Heart left ventricle (tissue), 16 donors: ENCODE results near the gene MYO15A. TPM values are rescaled to one million over a fixed set of nuclear protein-coding genes. Genes with fewer than 3 reads are reported as not detected.
A peak's percentile ranks its signal among the peaks of the same experiment; 100 is the strongest.

Experiments
- ATAC-seq, 4 donors: fragments of 200-7000 bp; cut with Tn5 transposase; one replicate each; pipeline ENCODE4 v1.9.1; 2020 to 2022; ENCODE audit warnings: moderate library complexity in 4 of 4, mild to moderate bottlenecking in 3 of 4, moderate number of reproducible peaks in 1 of 4
- DNase-seq, 5 donors: peaks; one replicate each; pipeline ENCODE4 v3.0.0-alpha.2; 2020
- H3K27ac ChIP-seq, 12 donors: fragments of 200-600 bp; sonication (generic) in 4 of 12; one replicate each; pipeline versions ENCODE4 v1.5.0 to v1.8.0; 2016 to 2022; ENCODE audit warnings: mild to moderate bottlenecking in 2 of 12
- H3K27me3 ChIP-seq, 9 donors: fragments of 200-600 bp; sonication (generic) in 2 of 9; one replicate each; pipeline versions ENCODE4 v1.5.1 to v1.8.0; 2016 to 2022; ENCODE audit warnings: mild to moderate bottlenecking in 3 of 9
- H3K36me3 ChIP-seq, 9 donors: fragments of 200-600 bp; sonication (generic) in 2 of 9; one replicate each; pipeline versions ENCODE4 v1.5.0 to v1.8.0; 2018 to 2022; ENCODE audit warnings: mild to moderate bottlenecking in 2 of 9
- H3K4me1 ChIP-seq, 12 donors: fragments of 200-600 bp; sonication (generic) in 4 of 12; one replicate each; pipeline versions ENCODE4 v1.5.0 to v1.8.0; 2016 to 2022; ENCODE audit warnings: mild to moderate bottlenecking in 3 of 12
- H3K4me3 ChIP-seq, 12 donors: fragments of 200-600 bp; sonication (generic) in 4 of 12; one replicate each; pipeline versions ENCODE4 v1.5.0 to v1.8.0; 2017 to 2022; ENCODE audit warnings: mild to moderate bottlenecking in 9 of 12, moderate library complexity in 4 of 12
- H3K9me3 ChIP-seq, 12 donors: fragments of 200-600 bp; sonication (generic) in 4 of 12; one replicate each; pipeline versions ENCODE4 v1.5.0 to v1.8.0; 2016 to 2022; ENCODE audit warnings: mild to moderate bottlenecking in 1 of 12
- CTCF ChIP-seq, 12 donors: fragments of 200-600 bp; sonication (generic) in 4 of 12; IDR thresholded peaks; one replicate each; pipeline versions ENCODE4 v1.5.0 to v1.8.0; 2018 to 2022; ENCODE audit warnings: antibody characterized with exemption in 12 of 12, mild to moderate bottlenecking in 5 of 12
- POLR2A ChIP-seq, 2 donors: fragments of 450-650 bp; IDR thresholded peaks; one replicate each; pipeline ENCODE4 v1.6.1; 2017; ENCODE audit warnings: antibody characterized with exemption in 2 of 2, mild to moderate bottlenecking in 2 of 2, moderate library complexity in 2 of 2
- WGBS, 4 donors: extraction: QIAGEN DNeasy Blood & Tissue Kit in 2 of 4; methylation state at CpG; one replicate each; pipeline versions ENCODE4 v1.1.5 to v1.1.7; 2013 to 2018; 5-methylcytosine and 5-hydroxymethylcytosine counted together
- intact Hi-C, 10 donors: fragments of 100-400 bp; cut with DNase I; formaldehyde crosslinking; loops; one replicate each; pipeline versions ENCODE4 v1.11.1 to v1.14.2; 2022
- polyA plus RNA-seq, 2 donors: library from polyadenylated mRNA; stranded (reverse); fragments of 200-250 nt; gene quantifications; one replicate each; pipeline ENCODE4 v1.2.3, GENCODE V29; 2013
- total RNA-seq, 9 donors: library from RNA; depleted of rRNA in 2 of 9; stranded (reverse); fragments of >200 nt in 2 of 9; fragmentation: NEBNext Ultra II Directional in 3 of 9; extraction: Animal tissue kit (Norgen Biotek cat#: 25700) in 3 of 9; gene quantifications; one replicate each; pipeline versions ENCODE4 v1.1.0 to v1.2.4, GENCODE V29; 2016 to 2023
- donor health status: ischemic (EF 13 %, LVEDD 7.1; RV severe dilation, severe dysfunction).
- donor health status: healthy with polysubstance abuse.
- donor health status: DM: no; HTN: yes; CAD: no.
- donor health status: DM: no; HTN: no; CAD: no.
- donor health status: ischemic (EF 25% LVEDD 6.9; RV normal size, moderate dysfunction).
- donor health status: ischemic (EF 25% LVEDD 5.7; RV mildly dilated, moderate dysfunction).
- donor health status: healthy.
- donor health status: DM: yes; HTN: yes; CAD: no.
- donor health status: ischemic (EF 35%, LVEDD 5.7; RV mildly dilated, moderate dysfunction).
- donor health status: nonischemic (EF 11% LVEDD 7.7; RV severe dilation, severe dysfunction).
- donor health status: DM: yes; HTN: yes; CAD: no.
- donor health status: PGD.
- donor health status: ischemic (EF 29% LVEDD 5.4; RV normal size, mild dysfunction).
- donor health status: nonischemic (EF 23%, LVEDD 6.1; RV moderate dilation, normal function).

Gene MYO15A
- total and polyA plus RNA-seq, 11 donors: 0.12 to 0.53 (median 0.35) TPM; not detected in 2

GRCh38 chr17:18185391-18185790 lies 76.8 kb downstream of the MYO15A start:
- Histone ChIP-seq H3K4me1 (peaks cover 16 to 85% (median 66%) of the 10 kb centered on the region in 12 donors), H3K4me3 (peak overlapping the region; percentile 56 to 99 (median 92)), H3K27me3 (no peaks in the 10 kb centered on the region), H3K36me3 (peaks cover 0 to 34% (median 6%) of the 10 kb centered on the region in 9 donors), H3K27ac (peak overlapping the region in 11 of 12 donors; percentile 37 to 100 (median 99)), H3K9me3 (no peaks in the 10 kb centered on the region)
- intact Hi-C loops: loop anchor here in 2 of 10 donors (5.0 kb wide), 2 partner anchors 43 to 72 kb away; partner anchors contain the start of gene FLII (in 1 of the 2)
- DNase-seq (no peak), ATAC-seq (no peak)
- WGBS, 4 donors: 3 to 14% (median 9%) methylated on average over 3 of the region's 3 CpGs
- TF ChIP-seq POLR2A (IDR thresholded peaks at IDR 0.05) (no peak), CTCF (IDR thresholded peaks at IDR 0.05) (no peak)

GRCh38 chr17:18185832-18186626 lies 77.5 kb downstream of the MYO15A start:
- H3K9me3 ChIP-seq: no peaks in the 10 kb centered on the region
- intact Hi-C loops: loop anchor here in 2 of 10 donors (5.0 kb wide), 2 partner anchors 44 to 71 kb away; partner anchors contain the start of gene FLII (in 1 of the 2)
- TF ChIP-seq POLR2A (IDR thresholded peaks at IDR 0.05) (no peak), CTCF (IDR thresholded peaks at IDR 0.05) (no peak)
- peak overlapping the region in 11 of 12 donors; percentile 41 to 100 (median 99) for H3K27ac ChIP-seq
- WGBS, 4 donors: 37 to 55% (median 44%) methylated on average over 10 of the region's 10 CpGs
- DNase-seq (no peak), ATAC-seq (no peak)
- peak overlapping the region; percentile 56 to 99 (median 92) for H3K4me3 ChIP-seq
- peaks cover 21 to 91% (median 72%) of the 10 kb centered on the region in 12 donors for H3K4me1 ChIP-seq
- no peaks in the 10 kb centered on the region for H3K27me3 ChIP-seq
- peaks cover 0 to 34% (median 6%) of the 10 kb centered on the region in 9 donors for H3K36me3 ChIP-seq

DNA sequence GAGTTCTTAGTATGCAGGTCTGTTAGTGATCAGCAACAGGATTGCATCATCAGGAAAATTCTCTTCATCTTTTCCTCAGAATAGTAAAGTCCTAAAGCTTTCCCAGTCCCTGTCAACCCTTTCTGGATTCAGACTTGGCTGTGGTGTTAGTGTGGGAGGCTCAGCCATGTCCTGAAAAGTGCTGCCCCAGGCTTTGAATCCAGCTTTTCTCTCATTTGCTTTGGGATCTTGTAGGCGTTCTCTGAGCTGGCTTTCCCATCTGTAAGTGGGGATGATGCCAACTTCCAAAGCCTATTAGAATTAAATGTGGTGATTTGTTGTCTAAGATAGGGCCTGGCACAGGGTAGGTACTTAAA lies 78.0 kb downstream of the MYO15A start:
- ATAC-seq (no peak), DNase-seq (peak in 1 of 5 donors; percentile 27)
- H3K9me3 ChIP-seq: no peaks in the 10 kb centered on the region
- WGBS, 4 donors: 3 to 15% (median 6%) methylated on average over 1 of the region's 1 CpG
- peak overlapping the region in 11 of 12 donors; percentile 41 to 100 (median 99) for H3K27ac ChIP-seq
- intact Hi-C loops: loop anchor here in 2 of 10 donors (5.0 kb wide), 2 partner anchors 44 to 71 kb away; partner anchors contain the start of gene FLII (in 1 of the 2)
- TF ChIP-seq POLR2A (IDR thresholded peaks at IDR 0.05): no peak
- no peak for TF ChIP-seq CTCF (IDR thresholded peaks at IDR 0.05)
- H3K4me1 ChIP-seq: peaks cover 25 to 91% (median 77%) of the 10 kb centered on the region in 12 donors
- H3K27me3 ChIP-seq: no peaks in the 10 kb centered on the region
- peaks cover 0 to 39% (median 6%) of the 10 kb centered on the region in 9 donors for H3K36me3 ChIP-seq
- peak overlapping the region; percentile 5 to 99 (median 90) for H3K4me3 ChIP-seq

DNA sequence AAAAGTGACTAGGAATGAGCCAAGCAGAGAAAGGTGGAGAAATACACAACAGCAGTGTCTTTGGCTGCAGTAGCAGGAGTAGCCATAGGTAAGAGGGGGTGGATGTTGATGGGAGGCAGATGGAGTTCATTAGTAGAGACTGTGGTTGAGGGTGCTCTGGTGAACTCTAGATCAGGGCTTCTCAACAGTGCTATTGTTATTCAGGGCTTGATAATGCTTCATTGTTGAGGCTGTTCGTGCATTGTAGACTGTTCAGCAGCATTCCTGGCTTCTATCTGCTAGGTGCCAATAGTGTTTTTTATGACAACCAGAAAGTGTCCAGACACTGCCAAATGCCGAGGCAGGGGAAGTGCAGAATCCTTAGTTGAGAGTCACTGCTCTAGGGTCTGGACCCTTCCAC lies 78.7 kb downstream of the MYO15A start:
- Histone ChIP-seq H3K9me3 (no peaks in the 10 kb centered on the region), H3K4me1 (peaks cover 28 to 91% (median 77%) of the 10 kb centered on the region in 12 donors), H3K27ac (peak overlapping the region in 10 of 12 donors; percentile 41 to 100 (median 98)), H3K4me3 (peak overlapping the region; percentile 2 to 99 (median 90)), H3K27me3 (no peaks in the 10 kb centered on the region), H3K36me3 (peaks cover 0 to 45% (median 6%) of the 10 kb centered on the region in 9 donors)
- TF ChIP-seq POLR2A (IDR thresholded peaks at IDR 0.05): no peak
- TF ChIP-seq CTCF (IDR thresholded peaks at IDR 0.05): no peak
- ATAC-seq (no peak), DNase-seq (no peak)
- WGBS, 4 donors: 0 to 14% (median 7%) methylated on average over 2 of the region's 2 CpGs
- intact Hi-C loops: loop anchor here in 2 of 10 donors (5.0 kb wide), 2 partner anchors 45 to 70 kb away; partner anchors contain the start of gene FLII (in 1 of the 2)
